Measurements from ENCODE around the gene PPP2R2D.
"Not testable (repeated sequence)": the region's sequence is repeated elsewhere in the genome, so short reads cannot be mapped to it uniquely, and the experiment has no call there.

PPP2R2D gene

DNA sequence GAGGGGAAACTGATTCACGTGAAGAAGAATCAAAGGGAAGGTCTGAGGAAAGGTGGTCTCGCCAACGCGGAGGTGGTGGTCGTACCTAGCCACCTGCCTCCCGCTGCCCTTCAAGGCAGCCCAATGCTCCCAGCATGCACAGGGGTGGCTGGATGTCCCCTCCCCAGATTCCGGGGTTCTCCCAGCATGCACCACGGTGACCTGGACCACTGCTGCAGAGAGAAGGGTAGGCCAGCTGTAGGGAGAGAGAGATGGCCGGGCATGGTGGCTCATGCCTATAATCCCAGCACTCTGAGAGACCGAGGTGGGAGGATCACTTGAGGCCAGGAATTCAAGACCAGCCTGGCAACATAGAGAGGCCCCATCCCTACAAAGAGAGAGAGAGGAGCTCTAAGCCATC lies 32.4 kb upstream of the PPP2R2D start:
- DNase-seq (ENCODE audit: low read depth) = no peak

DNA sequence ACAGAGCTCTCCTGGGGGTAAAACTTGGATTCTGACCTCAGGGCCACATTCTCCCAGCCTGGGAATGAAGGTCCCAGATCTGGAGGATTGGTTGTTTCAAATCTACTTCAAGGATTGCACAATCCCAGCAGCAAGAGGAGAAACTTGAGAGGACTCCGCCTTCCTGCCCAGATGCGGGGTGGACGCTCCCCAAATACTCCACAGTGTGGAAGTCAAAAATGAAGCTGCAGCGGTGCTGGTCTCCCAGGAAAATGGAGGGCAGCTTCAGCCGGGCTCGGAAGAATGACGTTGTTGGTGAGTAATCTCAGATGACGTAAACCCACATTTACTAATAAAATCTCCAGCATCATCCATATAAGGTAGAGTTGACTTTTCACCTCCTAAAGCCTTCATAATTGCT lies 31.5 kb upstream of the PPP2R2D start:
- no peak for DNase-seq (ENCODE audit: low read depth)

DNA sequence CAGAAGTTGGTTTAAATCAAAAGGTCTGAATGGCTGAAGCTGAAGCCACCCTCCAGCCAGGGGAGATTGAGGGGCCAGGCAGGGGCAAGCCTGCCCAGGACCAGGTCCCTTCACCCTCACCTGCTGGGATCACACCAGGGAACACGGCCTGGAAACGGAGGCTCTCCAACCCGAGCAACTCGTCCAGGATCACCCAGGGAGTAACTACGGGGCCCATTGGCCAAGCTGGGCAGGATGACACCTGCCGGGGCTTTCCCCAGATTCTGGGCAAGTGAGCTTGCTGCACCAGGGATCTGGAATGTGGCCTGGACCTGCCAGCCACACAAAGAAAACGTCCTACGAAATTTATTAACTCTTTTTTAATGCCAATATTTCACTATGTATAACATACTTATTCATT lies 30.4 kb upstream of the PPP2R2D start:
- no peak for DNase-seq (ENCODE audit: low read depth)

- no peak for DNase-seq (ENCODE audit: low read depth)
These were observed 29.8 kb upstream of the PPP2R2D start for GRCh38 chr10:131870831-131871672.

DNA sequence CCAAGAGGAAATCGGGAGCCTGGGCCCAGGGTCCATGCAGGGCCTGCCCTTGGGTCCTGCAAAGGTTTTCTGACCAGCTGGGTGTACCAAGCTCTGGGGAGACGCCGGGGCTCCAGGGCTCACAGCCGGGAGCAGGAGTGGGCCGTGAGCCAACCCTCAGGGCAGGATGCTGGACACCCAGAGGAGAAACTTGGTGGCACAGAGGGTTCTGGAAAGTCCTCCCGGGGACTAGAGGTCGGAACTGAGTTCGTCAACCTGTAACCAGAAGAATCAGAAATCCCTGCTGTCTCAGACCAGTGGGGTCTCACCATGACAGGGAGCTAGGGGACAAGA lies 29.2 kb upstream of the PPP2R2D start:
- DNase-seq (ENCODE audit: low read depth) = no peak

GRCh38 chr10:131872011-131872826 lies 28.6 kb upstream of the PPP2R2D start:
- DNase-seq (ENCODE audit: low read depth) = no peak

- no peak for DNase-seq (ENCODE audit: low read depth)
These were observed 27.9 kb upstream of the PPP2R2D start for GRCh38 chr10:131872827-131873375.

DNA sequence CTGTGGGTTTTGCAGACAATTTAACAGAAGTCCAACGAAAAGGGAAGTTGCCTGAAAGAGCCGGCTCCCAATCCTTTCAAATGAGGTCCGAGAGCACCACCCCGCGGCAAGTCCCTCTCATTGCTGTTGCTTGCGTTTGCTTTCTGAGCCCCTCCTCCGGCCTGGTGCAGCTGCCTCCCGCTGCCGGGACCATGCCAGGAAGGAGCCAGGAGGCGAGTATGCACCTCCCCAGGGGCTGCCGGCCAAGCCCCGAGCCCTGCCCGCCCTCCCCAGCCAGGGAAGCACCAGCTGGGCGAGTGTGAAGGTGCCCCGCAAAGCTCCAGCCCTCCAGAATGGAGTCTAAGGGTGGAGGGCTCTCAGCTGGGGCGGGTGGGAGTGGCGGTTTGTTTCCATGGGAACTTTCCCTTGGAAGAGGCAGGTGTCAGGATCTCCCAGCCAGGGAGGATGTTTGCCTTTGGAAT lies 25.8 kb upstream of the PPP2R2D start:
- DNase-seq (ENCODE audit: low read depth) = peak; percentile 42

DNA sequence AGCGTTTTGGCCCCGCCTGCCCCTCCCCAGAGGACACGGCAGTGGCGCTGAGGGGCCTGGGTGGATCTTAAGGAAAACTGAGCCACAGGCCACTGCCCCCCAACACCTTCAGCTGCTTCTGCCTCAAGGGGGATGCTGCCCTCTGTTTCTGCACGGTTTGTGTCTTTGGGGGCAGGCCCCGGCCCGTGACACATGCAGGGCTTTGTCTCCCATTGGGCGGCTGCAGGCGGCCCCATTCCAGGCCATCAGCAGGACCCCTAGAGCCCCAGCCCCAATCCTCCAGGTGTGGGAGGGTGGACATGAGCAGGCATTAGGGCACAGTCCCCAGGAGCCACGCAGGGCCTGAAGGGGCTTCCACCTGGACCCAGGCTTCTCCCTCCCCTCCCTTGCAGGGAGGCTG lies 25.3 kb upstream of the PPP2R2D start:
- DNase-seq (ENCODE audit: low read depth) = no peak

GRCh38 chr10:131876017-131876416 lies 24.8 kb upstream of the PPP2R2D start:
- DNase-seq (ENCODE audit: low read depth) = no peak

DNA sequence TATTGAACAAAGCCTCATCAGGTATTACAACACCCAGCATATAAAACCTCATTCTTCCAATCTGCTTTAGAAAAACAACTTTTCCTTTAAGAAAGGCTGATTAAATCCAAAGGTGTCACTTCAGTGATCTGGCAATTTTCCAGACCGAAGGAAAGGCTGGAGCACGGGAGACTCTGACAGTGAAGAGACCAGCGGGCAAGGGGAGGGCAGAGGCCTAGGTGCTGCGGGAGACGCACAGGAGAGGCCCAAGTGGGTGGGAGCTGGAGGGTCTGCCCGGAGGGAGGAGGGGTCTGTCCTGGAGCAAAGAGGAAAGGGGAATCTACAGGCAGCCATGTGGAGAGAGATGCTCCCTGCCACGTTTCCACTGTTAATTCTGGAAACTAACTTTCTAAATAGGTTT lies 24.3 kb upstream of the PPP2R2D start:
- DNase-seq (ENCODE audit: low read depth) = no peak

GRCh38 chr10:131880016-131880590 lies 20.7 kb upstream of the PPP2R2D start:
- no peak for DNase-seq (ENCODE audit: low read depth)

DNA sequence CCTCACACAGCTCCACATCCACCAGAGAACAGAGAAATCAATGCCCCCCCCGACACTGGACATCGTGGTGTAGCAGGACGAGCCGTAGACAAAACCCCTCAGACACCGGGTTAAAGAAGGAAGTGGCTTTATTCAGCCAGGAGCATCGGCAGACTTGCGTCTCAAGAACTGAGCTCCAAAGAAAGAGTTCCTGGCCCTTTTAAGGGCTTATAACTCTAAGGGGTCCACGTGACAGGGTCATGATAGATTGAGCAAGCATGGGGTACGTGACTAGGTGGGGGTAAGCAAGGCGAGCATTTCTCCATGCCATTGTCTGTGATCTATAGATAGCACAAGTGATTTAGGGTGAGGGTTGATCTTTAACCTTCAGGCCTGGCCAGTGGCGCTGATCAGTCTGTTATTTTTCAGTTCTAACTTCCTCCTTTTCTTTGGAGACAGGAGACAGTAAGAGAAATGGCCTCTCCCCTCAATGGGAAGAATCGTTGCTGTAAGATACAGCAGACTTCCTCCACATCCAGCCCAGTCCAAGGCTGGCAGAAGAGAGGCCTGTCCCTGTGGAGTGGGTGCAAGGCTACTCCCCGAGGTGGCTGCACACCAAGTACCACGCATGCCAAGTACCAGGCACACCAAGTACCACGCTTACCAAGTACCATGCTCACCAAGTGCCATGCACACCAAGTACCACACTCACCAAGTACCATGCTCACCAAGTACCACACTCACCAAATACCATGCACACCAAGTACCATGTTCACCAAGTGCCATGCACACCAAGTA lies 19.5 kb upstream of the PPP2R2D start:
- no peak for DNase-seq (ENCODE audit: low read depth)

DNA sequence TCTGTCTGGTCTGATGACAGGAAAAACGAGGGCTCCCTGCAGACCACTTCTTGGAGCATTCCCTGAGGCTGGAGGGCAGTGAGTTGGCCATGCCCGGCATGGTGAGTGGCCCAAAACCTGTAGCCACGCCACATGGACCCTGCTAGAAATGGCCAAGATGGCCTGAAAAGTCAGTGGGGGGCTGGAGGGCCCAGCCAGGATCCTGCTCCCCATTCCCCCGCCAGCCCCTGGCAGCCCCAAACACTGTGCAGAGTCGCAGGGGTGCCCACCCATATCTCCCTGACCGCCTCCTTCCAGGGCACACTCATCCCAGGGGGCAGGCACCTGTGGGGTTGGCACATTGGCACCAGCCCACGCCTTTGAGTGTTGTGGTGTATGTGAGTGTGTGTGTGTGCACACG lies 18.7 kb upstream of the PPP2R2D start:
- DNase-seq (ENCODE audit: low read depth) = no peak

DNA sequence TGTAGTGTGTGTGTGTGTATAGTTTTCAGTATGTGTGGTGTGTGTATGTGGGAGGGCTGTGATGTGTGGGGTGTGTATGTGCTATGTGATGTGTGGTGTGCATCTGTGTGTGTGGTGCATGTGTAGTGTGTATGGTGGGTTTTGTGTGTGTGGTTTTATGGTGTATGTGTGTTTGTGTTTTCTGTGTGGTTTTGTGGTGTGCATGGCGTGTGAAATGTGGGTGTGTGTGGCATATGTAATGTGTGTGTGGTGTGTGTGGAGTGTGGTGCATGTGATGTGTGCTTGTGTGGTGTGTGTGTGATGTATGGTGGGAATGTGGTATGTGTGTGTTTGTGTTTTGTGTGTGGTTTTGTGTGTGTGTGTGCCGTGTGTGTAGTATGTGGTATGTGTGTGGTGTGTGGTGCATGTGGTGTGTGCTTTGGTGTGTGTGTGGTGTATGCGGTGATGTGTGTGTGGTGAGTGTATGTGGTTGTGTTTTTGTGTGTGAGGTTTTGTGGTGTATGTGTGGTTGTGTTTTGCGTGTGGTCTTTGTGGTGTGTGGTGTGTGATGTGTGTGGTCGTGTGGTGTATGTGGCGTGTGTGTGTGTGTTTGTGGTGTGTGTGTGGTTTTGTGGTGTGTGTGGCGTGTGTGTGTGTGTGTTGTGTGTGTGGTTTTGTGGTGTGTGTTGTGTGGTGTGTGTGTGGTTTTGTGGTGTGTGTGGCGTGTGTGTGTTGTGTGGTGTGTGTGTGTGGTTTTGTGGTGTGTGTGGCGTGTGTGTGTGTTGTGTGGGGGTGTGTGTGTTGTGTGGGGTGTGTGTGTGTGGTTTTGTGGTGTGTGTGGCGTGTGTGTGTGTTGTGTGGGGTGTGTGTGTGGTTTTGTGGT lies 18.0 kb upstream of the PPP2R2D start:
- DNase-seq (ENCODE audit: low read depth) = no peak

DNA sequence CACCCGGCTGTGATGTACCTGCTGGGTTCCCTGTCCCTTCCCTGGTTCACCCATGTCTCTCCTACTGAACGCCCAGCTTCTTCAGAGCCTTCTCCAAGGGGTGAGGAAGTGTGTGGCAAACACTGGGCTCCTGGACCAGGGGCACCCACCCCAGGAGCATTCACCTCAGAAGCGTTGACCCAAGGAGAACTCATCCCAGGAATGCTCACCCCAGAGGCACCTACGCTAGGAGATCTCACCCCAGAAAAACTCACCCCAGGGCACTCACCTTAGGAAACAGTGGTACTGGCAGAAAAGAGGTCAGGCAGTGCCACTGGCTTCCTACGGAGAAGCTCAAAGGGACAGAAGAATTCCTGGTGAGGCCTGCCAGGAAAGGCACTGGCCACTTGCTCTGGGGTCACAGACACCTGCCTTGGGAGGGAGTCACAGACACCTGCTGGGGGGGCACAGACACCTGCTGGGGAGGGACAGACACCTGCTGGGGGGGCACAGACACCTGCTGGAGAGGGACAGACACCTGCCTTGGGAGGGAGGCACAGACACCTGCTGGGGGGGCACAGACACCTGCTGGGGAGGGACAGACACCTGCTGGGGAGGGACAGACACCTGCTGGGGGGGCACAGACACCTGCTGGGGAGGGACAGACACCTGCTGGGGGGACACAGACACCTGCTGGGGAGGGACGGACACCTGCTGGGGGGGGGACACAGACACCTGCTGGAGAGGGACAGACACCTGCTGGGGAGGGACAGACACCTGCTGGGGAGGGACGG lies 17.0 kb upstream of the PPP2R2D start:
- not testable (repeated sequence) for DNase-seq (ENCODE audit: low read depth)

DNA sequence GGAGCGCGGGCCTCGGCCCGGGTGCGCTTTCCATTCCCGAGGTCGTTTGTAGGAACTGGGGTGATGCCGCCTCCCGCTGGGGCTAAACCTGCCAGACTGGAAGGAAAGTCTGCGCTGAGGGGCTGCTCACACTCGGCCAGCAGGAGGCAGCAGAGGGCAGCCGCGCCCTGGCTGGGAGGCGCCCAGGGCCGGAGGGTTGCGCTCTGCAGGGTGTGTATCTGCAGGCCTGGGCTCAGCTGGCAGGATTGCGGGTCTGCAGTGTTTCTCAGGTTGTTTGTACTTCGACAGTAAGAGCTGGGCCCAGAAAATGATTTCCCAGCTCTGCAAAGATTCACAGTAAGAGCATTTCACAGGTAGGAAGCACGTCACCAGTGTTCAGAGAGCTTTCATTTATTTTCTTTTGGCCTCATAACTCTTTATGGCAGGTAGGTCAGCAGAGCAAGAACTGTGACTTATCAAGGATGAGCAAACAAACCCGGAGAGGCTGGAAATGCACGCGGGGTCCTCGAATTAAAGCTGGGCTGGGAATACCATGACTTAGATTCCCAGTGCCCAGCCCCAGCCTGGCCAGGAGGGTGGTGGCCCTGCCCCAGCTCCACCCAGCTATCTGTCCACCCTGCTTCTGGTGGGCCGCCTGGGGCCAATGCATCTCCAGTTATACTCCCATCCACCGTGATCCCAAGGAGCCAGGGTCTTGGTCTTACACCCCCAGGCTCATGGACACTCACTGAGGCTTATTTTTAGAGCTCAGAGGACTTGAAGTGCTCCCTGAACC lies 15.2 kb upstream of the PPP2R2D start:
- no peak for DNase-seq (ENCODE audit: low read depth)

GRCh38 chr10:131886237-131886636 lies 14.6 kb upstream of the PPP2R2D start:
- no peak for DNase-seq (ENCODE audit: low read depth)

DNA sequence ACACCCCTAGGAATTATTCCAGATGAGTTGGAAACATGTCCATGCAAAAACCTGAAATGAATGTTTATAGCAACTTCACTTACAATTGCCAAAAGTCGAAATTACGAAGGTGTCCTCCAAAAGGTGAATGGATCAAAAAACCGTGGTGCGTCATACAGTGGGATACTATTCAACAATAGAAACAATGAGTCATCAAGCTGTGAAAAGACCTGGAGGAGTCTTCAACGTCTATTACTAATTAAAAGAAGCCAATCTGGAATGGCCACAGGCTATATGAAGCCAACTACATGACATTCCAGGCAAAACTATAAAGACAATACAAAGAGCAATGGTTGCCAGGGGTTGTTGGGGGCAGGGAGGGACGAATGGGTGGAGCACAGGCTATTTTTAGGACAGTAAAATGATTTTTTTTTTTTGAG lies 12.6 kb upstream of the PPP2R2D start:
- no peak for DNase-seq (ENCODE audit: low read depth)
